Measurements from ENCODE around the gene TNFRSF1A.

TNFRSF1A gene

DNA sequence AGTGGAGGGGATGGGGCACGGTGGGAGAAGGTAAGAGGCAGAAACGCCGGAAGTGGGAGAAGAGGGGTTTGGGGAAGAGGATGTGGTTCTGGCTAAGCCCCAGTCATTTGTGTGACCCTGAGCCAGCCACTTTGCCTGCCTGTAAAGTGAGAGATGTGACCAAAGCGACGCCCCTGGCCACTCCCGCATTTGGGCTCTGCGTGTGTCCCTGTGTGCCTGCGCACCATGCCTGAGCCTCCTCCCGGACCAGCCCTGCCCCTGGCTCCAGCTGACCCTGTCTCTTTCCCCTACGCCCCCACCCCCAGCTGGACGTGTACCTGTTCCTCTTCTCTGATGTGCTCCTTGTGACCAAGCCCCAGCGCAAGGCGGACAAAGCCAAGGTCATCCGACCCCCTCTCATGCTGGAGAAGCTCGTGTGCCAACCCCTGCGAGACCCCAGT, 23.4 kb downstream of the TNFRSF1A start:
- no peaks in the 10 kb centered on the region for H3K9me3 ChIP-seq (ENCODE audit: control insufficient read depth, low read length)
- no peaks in the 10 kb centered on the region for H3K36me3 ChIP-seq (ENCODE audit: control insufficient read depth, insufficient read depth, low read length)
- no peak overlapping the region for H3K4me3 ChIP-seq (ENCODE audit: extremely low read depth, insufficient read depth, low read length, poor library complexity, severe bottlenecking)
- peaks cover 24% of the 10 kb centered on the region for H3K4me1 ChIP-seq (ENCODE audit: control insufficient read depth, insufficient read depth, low read length, poor library complexity, severe bottlenecking)
- 95 to 97% methylated on average over 13 to 14 of the region's 16 CpGs for WGBS, 2 experiments (ENCODE audit: insufficient coverage in 2 of 2)
- H3K27ac ChIP-seq (ENCODE audit: low read depth, low read length, severe bottlenecking) = no peak overlapping the region

DNA sequence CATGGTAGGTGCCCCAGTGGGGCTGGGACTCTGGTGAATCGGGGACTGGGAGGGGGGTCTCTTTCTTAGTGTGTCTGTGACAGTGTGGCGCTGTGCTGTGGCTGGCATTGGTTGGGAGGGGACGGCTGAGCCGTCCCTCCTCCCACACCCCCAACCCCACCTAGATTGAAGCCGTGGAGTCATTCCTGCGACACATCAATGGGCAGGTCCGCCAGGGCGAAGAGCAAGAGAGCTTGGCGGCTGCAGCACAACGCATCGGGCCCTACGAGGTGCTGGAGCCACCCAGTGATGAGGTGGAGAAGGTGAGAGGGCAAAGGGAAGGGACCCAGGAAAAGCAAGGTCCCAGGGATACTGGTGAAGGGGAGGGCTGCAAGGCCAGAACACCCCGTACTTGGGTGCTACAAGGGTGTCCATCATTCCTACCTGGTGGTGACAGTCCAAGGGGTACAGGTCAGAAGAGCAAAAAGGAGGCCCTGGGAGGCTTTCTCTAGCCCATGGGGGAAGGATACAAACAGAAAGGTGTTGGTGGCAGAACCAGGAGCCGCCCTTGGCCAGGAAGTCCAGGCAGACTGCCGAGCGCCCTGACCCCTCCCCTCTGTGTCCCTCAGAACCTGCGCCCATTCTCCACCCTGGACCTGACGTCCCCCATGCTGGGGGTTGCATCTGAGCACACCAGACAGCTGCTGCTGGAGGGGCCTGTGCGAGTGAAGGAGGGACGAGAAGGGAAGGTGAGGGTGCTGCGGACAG, 24.0 kb downstream of the TNFRSF1A start:
- no peaks in the 10 kb centered on the region for H3K36me3 ChIP-seq (ENCODE audit: control insufficient read depth, insufficient read depth, low read length)
- WGBS, 2 experiments (ENCODE audit: insufficient coverage in 2 of 2) = 95% methylated on average over 9 to 16 of the region's 21 CpGs

DNA sequence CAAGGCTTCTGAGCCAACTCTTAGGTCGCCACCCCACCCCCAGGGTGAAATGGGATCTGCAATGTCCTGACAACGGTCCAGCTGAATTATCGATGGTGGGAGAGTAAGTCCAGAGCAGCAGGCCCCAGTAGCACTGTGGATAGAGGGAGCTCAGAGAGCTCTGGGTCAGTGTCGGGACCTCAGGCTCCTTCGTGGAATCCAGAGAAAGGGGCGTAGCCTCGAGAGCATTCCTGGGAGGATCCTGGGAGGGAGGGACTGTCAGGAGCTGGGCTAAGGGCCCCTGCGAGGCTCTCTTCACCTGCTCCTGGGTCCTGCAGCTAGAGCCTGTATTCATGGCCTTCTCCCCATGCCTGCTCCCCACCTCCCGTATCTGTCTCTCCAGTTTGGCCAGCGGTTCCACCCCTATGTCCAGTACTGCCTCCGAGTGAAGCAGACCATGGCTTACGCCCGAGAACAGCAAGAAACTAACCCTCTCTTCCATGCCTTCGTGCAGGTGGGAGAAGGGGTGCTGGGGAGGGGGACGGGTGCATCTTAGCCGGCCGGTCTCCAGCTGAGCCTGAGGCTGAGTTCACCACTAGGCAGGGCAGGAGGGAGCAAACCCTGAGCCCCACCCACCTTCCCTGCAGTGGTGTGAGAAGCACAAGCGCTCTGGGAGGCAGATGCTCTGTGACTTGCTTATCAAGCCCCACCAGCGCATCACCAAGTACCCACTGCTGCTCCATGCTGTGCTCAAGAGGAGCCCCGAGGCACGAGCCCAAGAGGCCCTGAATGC, 24.8 kb downstream of the TNFRSF1A start:
- no peaks in the 10 kb centered on the region for H3K9me3 ChIP-seq (ENCODE audit: control insufficient read depth, low read length)
- no peaks in the 10 kb centered on the region for H3K36me3 ChIP-seq (ENCODE audit: control insufficient read depth, insufficient read depth, low read length)
- H3K4me3 ChIP-seq (ENCODE audit: extremely low read depth, insufficient read depth, low read length, poor library complexity, severe bottlenecking) = no peak overlapping the region
- H3K4me1 ChIP-seq (ENCODE audit: control insufficient read depth, insufficient read depth, low read length, poor library complexity, severe bottlenecking) = peaks cover 25% of the 10 kb centered on the region
- H3K27ac ChIP-seq (ENCODE audit: low read depth, low read length, severe bottlenecking) = no peak overlapping the region
- 72 to 73% methylated on average over 12 to 15 of the region's 21 CpGs for WGBS, 2 experiments (ENCODE audit: insufficient coverage in 2 of 2)

More for the DNA sequence above, 24.0 kb downstream of the TNFRSF1A start:
- H3K9me3 ChIP-seq (ENCODE audit: control insufficient read depth, low read length) = no peaks in the 10 kb centered on the region
- H3K4me1 ChIP-seq (ENCODE audit: control insufficient read depth, insufficient read depth, low read length, poor library complexity, severe bottlenecking) = peaks cover 24% of the 10 kb centered on the region
- no peak overlapping the region for H3K4me3 ChIP-seq (ENCODE audit: extremely low read depth, insufficient read depth, low read length, poor library complexity, severe bottlenecking)
- no peak overlapping the region for H3K27ac ChIP-seq (ENCODE audit: low read depth, low read length, severe bottlenecking)

DNA sequence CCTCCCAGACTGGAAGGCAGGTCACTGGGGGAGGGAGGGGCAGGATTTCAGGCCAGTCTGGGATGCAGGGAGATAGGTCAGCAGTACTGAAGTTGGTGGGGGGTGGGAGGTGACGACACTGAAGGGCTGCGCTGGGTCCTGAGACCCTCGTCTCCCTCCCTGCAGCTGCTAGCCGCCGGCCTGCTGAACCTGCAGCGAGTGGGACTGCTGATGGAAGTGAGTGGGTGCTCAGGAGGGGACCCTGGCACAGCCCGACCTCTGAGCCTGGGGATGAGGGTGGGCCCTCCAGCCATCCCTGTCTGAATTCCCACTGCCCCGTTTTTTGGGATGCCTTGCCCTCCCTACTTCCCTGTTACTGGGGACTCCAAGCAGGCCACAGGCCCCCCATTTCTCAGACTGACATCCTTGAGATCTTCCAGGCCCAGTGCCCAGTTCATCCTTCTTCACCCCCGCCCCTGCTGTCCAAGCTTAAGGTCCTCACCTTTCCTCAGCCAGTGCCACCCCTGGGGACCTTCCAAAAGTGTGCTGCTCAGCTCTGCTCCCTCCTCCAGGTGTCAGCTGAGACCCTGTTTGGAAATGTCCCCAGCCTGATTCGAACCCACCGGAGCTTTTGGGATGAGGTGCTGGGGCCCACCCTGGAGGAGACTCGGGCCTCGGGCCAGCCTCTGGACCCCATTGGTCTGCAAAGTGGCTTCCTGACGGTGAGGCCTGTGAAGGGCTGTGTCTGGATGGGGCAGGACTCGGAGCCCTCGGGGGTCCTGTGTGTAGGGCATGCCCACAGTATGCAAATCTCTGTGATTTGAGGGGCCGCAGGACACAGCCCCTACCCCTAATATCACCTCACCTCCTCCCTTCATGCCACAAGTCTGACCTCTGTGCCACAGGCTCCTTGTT, 25.9 kb downstream of the TNFRSF1A start:
- Histone ChIP-seq H3K4me1 (ENCODE audit: control insufficient read depth, insufficient read depth, low read length, poor library complexity, severe bottlenecking) (peaks cover 23% of the 10 kb centered on the region), H3K9me3 (ENCODE audit: control insufficient read depth, low read length) (no peaks in the 10 kb centered on the region), H3K27ac (ENCODE audit: low read depth, low read length, severe bottlenecking) (no peak overlapping the region), H3K4me3 (ENCODE audit: extremely low read depth, insufficient read depth, low read length, poor library complexity, severe bottlenecking) (no peak overlapping the region), H3K36me3 (ENCODE audit: control insufficient read depth, insufficient read depth, low read length) (no peaks in the 10 kb centered on the region)
- WGBS, 2 experiments (ENCODE audit: insufficient coverage in 2 of 2) = 91 to 93% methylated on average over 11 to 16 of the region's 17 CpGs

DNA sequence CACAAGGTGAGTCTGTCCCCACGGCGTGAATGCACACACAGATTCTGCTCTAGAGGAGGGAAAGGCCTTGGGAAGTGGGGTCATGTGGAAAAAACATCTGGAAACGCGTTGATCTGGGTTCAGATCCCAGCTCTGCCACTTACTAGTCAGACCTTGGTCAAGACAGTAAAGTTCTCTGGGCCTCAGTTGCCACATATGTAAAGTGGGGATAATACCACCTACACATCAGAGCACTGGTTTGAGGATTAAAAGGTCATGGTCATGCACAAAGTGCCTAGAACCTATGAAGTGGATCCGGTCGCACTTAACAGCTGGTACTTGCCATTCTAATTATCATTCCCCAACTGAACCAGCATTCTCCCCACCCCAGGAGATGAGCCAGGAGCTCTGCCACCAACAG, 26.7 kb downstream of the TNFRSF1A start:
- Histone ChIP-seq H3K4me1 (ENCODE audit: control insufficient read depth, insufficient read depth, low read length, poor library complexity, severe bottlenecking) (peaks cover 25% of the 10 kb centered on the region), H3K9me3 (ENCODE audit: control insufficient read depth, low read length) (no peaks in the 10 kb centered on the region), H3K4me3 (ENCODE audit: extremely low read depth, insufficient read depth, low read length, poor library complexity, severe bottlenecking) (no peak overlapping the region), H3K36me3 (ENCODE audit: control insufficient read depth, insufficient read depth, low read length) (no peaks in the 10 kb centered on the region), H3K27ac (ENCODE audit: low read depth, low read length, severe bottlenecking) (no peak overlapping the region)
- 85 to 91% methylated on average over 6 of the region's 6 CpGs for WGBS, 2 experiments (ENCODE audit: insufficient coverage in 2 of 2)

DNA sequence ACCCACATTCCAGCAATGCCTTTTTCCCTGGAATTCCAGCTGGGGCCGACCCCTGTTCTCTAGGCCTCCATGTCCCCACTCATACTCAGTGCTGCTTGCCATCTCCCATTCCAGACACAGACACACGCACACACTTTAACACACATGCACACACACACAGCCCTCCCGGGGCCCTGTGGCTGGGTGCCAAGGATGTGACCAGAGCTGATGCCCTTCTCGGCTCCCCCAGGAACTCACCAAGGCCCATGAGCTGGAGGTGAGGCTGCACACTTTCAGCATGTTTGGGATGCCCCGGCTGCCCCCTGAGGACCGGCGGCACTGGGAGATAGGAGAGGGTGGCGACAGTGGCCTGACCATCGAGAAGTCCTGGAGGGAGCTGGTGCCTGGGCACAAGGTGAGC, 27.1 kb downstream of the TNFRSF1A start:
- Histone ChIP-seq H3K4me1 (ENCODE audit: control insufficient read depth, insufficient read depth, low read length, poor library complexity, severe bottlenecking) (peaks cover 25% of the 10 kb centered on the region), H3K9me3 (ENCODE audit: control insufficient read depth, low read length) (no peaks in the 10 kb centered on the region), H3K4me3 (ENCODE audit: extremely low read depth, insufficient read depth, low read length, poor library complexity, severe bottlenecking) (no peak overlapping the region), H3K36me3 (ENCODE audit: control insufficient read depth, insufficient read depth, low read length) (no peaks in the 10 kb centered on the region), H3K27ac (ENCODE audit: low read depth, low read length, severe bottlenecking) (no peak overlapping the region)
- 92 to 93% methylated on average over 9 of the region's 9 CpGs for WGBS, 2 experiments (ENCODE audit: insufficient coverage in 2 of 2)

DNA sequence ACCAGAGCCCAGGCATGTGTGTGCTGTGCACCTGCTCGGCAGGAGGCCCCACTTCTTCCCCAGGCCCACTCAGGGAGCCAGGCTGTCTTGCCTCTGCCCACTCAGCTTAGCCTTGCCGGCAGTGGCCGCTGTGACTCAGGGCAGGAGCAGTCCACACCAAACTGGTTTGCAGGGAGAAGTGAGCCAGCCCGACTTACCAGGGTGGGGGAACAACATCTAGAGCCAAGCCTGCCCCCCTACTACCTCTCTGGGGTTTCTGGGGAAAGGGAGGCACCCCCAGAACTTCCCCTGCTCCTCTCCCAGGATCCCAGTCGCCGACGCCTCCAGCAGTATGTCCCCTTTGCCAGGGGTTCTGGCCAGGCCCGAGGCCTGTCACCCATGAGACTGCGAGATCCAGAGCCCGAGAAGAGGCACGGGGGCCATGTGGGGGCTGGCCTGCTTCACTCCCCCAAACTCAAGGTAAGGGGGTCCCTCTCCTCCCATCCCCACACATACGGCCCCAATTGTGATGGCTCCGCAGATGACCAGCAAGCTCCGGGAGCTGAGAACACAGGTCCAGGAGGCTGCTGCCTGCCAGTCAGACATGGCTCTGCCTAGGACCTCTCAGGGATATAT, 28.4 kb downstream of the TNFRSF1A start:
- Histone ChIP-seq H3K36me3 (ENCODE audit: control insufficient read depth, insufficient read depth, low read length) (no peaks in the 10 kb centered on the region), H3K27ac (ENCODE audit: low read depth, low read length, severe bottlenecking) (no peak overlapping the region)
- WGBS, 2 experiments (ENCODE audit: insufficient coverage in 2 of 2) = 94 to 98% methylated on average over 8 to 13 of the region's 14 CpGs

DNA sequence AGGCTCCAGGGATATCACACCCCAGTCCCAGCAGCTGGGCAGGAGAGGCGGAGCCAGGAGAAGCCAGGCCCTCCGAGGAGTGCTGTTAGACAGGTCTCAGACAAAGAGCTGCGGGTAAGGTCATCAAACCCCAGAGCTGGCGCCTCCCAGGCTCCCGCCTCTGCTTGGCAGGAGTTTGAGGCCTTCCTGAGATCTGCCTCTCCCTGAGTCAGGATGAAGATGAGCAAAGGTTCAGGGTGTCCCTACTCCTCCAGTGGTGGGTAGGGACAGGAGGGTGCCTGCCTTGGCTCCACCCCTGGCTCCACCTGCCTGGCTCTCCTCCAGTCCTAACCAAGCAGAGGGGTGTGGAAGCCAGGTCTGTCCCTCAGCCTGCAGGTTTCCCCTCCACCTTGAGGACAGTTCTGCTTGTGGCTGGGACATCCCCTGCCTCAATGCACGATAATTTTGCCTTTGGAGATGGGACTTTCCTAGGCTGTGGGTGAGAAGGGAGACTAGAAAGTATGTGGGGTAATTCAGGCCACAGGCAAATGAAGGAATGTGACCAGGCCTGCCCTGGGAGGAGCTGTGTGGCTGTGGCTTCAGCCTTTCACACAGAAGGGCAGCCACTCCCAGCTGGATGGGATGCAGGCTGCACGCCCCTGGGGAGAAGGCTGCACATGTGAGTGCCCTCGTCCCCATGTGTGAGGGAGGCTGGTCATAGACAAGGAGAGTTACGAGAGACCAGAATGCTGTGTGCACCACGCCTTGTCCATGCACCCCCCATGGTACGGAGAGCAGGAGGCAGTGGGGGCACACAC, 29.1 kb downstream of the TNFRSF1A start:
- Histone ChIP-seq H3K4me3 (ENCODE audit: extremely low read depth, insufficient read depth, low read length, poor library complexity, severe bottlenecking) (no peak overlapping the region), H3K36me3 (ENCODE audit: control insufficient read depth, insufficient read depth, low read length) (no peaks in the 10 kb centered on the region), H3K27ac (ENCODE audit: low read depth, low read length, severe bottlenecking) (no peak overlapping the region), H3K9me3 (ENCODE audit: control insufficient read depth, low read length) (no peaks in the 10 kb centered on the region), H3K4me1 (ENCODE audit: control insufficient read depth, insufficient read depth, low read length, poor library complexity, severe bottlenecking) (peaks cover 25% of the 10 kb centered on the region)
- WGBS, 2 experiments (ENCODE audit: insufficient coverage in 2 of 2) = 77 to 78% methylated on average over 11 of the region's 11 CpGs

More for the DNA sequence above, 28.4 kb downstream of the TNFRSF1A start:
- H3K9me3 ChIP-seq (ENCODE audit: control insufficient read depth, low read length) = no peaks in the 10 kb centered on the region
- no peak overlapping the region for H3K4me3 ChIP-seq (ENCODE audit: extremely low read depth, insufficient read depth, low read length, poor library complexity, severe bottlenecking)
- peaks cover 25% of the 10 kb centered on the region for H3K4me1 ChIP-seq (ENCODE audit: control insufficient read depth, insufficient read depth, low read length, poor library complexity, severe bottlenecking)

DNA sequence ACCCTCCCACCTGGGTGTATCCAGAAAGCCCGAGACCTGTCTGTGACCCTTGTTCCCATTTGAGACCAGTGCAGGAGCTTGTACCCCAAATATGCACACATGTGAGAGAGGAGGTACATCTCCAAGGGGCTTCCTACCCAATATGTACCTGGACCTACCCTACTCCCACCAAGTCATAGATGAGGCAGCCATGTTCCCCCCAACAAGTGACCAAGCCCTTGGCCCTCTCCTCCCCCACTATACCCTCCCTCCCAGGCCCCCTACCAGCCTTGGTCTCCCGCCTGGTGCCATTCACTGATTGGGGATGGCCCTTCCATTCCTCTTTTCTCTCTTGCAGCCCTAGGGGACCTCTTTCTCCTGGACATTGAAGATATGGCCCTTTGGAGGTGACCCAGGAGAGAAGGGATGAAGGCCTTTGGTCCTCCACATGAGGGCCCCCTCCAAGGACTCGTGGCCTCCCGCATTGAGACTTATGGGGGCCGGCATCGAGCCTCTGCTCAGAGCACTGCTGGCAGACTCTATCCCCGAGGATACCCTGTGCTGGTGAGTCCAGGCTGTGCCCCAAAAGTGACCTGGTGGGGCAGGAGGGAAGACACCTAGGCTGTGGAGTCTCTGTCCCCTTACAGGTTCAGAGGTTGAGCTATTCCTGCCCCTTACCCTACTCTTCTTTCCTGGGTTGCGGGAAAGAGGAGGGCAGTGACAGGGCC, 29.9 kb downstream of the TNFRSF1A start:
- no peaks in the 10 kb centered on the region for H3K36me3 ChIP-seq (ENCODE audit: control insufficient read depth, insufficient read depth, low read length)
- no peak overlapping the region for H3K27ac ChIP-seq (ENCODE audit: low read depth, low read length, severe bottlenecking)
- no peak overlapping the region for H3K4me3 ChIP-seq (ENCODE audit: extremely low read depth, insufficient read depth, low read length, poor library complexity, severe bottlenecking)
- no peaks in the 10 kb centered on the region for H3K9me3 ChIP-seq (ENCODE audit: control insufficient read depth, low read length)
- peaks cover 21% of the 10 kb centered on the region for H3K4me1 ChIP-seq (ENCODE audit: control insufficient read depth, insufficient read depth, low read length, poor library complexity, severe bottlenecking)
- 88 to 89% methylated on average over 5 to 6 of the region's 8 CpGs for WGBS, 2 experiments (ENCODE audit: insufficient coverage in 2 of 2)

Data from mesodermal cell (in vitro differentiated cells).